Measurements from ENCODE around the gene SAP30BP.

Gene SAP30BP

DNA sequence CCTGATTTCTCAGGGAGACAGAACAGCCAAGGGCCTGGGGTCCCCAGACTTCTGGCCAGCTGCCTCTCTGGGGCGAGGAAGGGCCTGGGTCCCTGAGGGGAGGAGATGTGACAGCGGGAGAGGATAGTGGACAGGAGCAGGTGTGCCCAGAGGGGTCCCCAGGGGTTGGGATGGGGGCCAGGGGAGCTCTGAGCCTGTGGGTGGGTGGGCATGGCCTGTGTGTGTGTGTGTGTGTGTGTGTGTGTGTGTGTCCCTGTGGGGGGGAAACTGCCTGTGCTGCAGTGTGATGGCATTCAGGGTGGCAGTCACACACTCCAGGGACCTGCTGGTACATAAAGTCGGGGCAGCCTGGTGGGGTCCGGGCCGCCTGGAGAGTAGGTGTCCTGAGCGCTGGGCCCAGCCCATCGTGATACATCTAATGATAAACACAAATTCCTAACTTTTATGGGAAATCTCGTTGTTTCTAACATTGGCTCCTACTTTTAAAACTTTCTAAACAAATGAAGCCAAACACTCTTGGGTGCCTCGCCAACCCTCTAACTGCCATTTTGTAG, 55.5 kb downstream of the SAP30BP start:
- no peak for DNase-seq

DNA sequence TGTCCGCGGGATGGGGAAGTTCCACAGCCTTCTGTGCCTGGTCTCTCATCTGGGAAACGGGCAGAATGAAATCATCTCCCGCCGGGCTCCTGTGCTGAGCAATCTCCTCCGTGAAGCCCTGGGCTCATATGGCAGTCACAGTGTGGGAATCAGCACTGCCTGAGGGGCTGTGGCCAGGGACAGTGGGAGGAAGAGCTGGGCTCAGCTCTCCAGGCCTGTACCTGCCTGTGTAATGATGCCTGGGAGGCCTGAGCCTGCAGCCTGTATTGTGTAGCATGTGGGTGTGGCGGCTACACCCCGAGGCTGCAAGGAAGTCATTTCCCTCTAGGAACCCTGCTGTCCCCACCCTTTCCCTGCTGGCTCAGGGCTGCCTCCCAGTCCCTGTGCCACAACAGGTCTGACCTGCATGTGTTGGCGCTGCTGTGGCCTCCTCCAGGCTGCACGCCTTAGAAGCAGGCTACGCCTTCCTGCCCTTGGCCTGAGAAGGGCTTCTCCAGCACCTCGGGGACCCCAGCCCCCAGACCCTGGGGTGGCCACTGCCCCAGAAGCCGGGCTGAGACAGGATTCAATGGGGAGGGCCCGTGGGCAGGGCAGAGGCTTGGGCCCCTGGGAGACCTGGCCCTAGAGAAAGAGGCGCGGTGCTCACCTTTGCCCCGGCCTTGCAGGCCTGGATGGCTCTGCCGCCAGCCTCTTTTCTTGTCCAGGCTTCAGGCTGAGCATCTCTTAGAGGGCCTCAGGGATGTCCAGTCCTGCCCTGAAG, 56.2 kb downstream of the SAP30BP start:
- no peak for DNase-seq

DNA sequence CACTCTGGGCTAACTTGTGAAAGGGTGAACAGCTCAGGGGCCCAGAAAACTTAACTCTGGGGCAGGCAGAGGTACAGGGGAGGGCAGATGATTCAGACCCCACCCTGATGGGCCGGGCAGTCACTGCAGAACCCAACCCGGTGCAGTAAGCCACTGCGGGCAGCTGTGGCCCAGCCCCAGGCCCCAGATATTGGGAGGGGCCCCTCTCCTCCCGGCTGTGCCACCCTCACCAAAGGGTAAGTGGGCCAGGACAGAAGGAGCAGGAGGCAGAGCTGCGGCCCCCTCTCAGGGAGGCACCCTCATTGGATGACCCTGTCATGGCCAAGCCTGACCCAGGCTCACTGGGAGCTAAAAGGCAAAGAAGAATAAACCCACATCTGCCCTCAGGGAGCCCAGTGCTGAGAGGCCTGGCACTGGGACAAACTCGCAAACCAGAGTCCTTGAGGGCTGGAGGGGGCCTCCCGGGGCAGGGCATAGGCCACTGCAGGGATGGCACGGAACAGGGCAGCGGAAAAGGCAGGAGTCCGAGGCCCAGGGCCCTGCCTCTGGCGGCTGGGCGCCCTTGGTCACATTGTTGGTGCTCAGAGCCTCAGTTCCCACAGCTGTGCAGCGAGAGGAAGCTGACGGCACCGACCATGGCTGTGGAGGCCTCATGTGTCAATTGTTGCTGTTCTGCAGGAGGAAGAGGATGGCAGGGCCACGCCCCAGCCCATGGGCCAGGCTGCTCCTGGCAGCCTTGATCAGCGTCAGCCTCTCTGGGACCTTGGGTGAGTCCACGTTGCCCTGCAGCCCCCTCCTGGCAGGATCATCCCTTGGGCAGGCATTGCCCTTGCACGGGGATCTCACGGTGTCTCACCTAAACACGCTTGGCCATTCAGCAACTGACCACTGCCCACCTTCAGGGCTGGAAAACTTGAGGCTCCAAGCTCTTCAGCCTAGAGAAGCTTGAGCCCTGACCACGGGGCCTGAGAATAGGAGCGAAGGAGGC, 57.2 kb downstream of the SAP30BP start:
- no peak for DNase-seq

DNA sequence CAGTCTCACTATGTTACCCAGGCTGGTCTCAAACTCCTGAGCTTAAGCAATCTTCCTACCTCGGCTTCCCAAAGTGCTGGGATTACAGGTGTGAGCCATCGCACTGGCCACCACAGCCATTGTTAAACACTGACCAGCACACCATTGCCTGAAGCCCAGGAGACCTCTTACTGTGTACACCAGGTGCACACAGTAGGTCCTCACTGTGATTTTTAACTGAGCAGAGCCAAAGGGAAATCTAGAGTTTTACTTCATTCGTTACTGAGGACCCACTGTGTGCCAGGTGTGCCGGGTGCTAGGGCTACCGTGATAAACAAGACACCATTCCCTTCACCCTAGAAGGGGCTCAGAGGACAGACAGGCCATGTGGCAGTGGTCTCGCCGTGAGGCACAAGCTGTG, 58.4 kb downstream of the SAP30BP start:
- DNase-seq: no peak

DNA sequence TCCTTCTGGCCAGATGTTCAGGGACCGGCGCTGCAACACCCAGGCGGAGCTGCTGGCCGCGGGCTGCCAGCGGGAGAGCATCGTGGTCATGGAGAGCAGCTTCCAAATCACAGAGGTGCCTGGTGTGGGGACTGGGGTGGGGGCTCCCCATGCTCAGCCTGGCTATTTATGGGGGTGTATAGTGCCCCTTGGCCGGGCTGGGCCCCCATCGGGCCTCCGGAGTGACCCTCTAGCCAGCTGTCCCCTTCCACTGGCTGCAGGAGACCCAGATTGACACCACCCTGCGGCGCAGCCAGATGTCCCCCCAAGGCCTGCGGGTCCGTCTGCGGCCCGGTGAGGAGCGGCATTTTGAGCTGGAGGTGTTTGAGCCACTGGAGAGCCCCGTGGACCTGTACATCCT, 60.3 kb downstream of the SAP30BP start:
- no peak for DNase-seq

DNA sequence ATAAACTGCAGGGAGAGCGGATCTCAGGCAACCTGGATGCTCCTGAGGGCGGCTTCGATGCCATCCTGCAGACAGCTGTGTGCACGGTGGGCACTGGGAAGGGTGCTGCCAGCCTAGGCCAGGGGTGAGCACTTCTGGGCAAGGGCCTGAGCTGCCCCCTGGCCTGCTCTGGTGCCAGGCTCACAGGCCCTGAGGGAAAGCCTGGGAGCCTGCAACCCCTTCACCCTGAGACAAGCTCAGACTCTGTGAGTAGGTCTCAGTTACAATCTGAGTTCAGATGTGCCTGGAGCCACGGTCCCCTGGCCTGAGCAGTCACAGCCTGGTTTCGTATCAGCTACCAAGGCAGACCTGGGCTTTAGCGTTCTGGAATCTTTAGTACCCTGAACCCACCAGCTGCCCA, 62.2 kb downstream of the SAP30BP start:
- DNase-seq: no peak

DNA sequence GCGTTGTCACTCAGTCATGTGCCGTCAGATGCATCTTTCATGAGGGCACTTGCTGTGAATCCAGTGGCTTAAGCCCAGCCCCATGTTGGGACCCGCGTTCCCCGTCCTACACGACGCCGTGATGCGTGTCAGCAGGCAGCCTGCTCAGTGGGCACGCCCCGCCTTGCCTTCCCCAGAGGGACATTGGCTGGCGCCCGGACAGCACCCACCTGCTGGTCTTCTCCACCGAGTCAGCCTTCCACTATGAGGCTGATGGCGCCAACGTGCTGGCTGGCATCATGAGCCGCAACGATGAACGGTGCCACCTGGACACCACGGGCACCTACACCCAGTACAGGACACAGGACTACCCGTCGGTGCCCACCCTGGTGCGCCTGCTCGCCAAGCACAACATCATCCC, 62.9 kb downstream of the SAP30BP start:
- no peak for DNase-seq

DNA sequence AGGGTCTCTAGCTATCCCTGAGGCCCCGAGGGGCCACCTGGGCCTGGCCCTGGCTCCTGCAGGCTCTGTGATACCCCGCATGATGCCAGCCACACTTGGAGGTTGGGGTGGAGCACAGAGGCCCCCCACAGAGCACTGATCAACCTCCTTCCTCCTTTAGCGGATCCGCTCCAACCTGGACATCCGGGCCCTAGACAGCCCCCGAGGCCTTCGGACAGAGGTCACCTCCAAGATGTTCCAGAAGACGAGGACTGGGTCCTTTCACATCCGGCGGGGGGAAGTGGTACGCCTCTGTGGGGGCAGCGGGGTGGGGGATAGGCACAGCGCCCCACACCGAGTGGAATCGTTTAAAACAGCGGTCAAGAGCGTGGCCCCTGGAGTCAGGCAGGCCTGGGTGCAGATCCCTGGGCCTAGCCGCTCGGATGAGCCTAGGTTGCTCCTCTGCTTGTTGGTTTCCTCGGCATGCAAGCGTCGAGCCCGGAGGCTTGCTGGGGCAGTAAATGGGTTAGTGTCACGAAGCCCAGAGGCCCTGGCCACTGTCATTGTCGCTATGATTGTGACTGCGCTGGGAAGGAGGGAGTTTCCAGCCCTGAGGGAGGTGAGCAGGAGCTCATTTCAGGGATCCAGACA, 64.1 kb downstream of the SAP30BP start:
- DNase-seq: no peak

DNA sequence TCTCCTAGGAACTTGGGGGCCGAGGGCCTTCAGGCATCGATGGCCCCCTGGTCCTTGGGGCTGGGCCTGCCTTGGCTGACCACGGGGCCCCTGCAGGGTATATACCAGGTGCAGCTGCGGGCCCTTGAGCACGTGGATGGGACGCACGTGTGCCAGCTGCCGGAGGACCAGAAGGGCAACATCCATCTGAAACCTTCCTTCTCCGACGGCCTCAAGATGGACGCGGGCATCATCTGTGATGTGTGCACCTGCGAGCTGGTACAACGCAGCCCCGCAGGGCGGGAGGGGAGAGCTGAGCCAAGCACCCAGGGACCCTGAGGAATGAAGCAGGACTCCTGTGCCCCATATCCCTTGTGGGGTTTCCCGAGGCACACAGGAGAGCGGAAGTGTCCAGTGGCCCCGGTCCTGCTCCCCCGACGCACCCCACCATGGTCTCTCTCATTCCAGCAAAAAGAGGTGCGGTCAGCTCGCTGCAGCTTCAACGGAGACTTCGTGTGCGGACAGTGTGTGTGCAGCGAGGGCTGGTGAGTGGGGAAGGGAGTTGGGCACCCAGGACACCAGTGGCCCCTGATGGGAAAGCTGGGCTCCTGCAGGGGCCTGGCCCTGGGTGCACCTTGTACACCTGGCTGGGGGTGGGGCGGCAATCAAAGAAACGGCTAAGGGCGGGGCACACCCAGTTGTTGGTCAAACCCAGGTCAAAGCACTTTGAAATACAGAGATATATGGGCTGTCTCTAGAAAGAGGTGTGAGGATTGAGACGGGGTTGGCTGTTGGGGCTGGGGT, 64.8 kb downstream of the SAP30BP start:
- DNase-seq: no peak

DNA sequence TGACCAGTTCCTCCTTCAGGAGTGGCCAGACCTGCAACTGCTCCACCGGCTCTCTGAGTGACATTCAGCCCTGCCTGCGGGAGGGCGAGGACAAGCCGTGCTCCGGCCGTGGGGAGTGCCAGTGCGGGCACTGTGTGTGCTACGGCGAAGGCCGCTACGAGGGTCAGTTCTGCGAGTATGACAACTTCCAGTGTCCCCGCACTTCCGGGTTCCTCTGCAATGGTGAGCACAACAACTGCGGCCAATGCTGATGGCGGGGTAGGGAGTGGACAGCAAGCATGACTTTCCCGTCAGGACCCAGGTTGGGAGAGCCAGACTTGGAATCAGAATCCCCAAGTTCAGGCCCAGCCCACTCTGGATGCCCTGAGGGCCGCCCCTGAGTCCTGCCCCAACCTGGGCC, 66.3 kb downstream of the SAP30BP start:
- DNase-seq: no peak

DNA sequence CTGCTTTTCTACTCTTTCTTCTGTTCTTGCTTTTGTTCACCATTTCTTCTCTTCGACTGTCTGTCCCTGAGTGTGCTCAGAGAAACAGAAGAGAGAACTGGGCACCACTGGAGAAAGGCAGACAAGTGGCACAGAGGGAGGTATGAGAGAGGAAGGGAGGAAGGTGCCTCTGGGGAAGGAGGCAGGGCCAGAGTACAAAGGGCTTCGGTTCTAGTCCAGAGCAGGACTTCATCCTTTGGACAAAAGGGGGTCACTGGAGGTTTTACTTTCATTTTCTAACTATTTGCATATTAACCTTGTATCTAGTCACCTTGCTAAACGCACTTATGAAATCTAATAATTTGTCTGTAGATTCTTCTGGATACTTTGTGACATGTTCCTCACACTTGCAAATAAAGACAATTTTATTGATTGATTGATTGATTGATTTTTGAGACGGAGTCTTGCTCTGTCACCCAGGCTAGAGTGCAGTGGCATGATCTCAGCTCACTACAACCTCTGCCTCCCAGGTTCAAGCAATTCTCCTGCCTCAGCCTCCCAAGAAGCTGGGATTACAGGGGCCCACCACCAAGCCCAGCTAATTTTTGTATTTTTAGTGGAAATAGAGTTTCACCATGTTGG, 67.6 kb downstream of the SAP30BP start:
- DNase-seq: no peak

DNA sequence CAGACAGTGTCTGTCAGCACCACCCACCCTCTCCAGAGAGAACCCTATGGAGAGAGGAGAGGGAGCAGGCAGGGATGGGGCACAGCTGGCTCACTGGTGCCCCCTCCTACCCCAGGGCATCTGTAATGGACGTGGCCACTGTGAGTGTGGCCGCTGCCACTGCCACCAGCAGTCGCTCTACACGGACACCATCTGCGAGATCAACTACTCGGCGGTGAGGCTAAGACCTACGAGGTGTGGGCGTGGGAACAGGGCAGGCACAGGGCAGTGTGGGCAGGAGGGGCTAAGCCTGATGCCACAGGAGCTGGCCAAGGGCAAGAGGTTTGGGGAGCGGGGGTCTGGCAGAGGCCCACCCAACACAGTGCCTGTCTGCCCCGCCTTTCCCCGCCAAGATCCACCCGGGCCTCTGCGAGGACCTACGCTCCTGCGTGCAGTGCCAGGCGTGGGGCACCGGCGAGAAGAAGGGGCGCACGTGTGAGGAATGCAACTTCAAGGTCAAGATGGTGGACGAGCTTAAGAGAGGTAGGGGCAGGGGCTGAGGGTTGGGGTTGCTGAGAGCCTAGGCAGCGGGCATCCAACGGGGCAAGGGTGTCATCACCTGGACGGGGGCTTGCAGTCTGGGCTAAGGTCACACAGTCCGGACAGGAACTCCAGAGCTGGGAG, 69.2 kb downstream of the SAP30BP start:
- DNase-seq: no peak

DNA sequence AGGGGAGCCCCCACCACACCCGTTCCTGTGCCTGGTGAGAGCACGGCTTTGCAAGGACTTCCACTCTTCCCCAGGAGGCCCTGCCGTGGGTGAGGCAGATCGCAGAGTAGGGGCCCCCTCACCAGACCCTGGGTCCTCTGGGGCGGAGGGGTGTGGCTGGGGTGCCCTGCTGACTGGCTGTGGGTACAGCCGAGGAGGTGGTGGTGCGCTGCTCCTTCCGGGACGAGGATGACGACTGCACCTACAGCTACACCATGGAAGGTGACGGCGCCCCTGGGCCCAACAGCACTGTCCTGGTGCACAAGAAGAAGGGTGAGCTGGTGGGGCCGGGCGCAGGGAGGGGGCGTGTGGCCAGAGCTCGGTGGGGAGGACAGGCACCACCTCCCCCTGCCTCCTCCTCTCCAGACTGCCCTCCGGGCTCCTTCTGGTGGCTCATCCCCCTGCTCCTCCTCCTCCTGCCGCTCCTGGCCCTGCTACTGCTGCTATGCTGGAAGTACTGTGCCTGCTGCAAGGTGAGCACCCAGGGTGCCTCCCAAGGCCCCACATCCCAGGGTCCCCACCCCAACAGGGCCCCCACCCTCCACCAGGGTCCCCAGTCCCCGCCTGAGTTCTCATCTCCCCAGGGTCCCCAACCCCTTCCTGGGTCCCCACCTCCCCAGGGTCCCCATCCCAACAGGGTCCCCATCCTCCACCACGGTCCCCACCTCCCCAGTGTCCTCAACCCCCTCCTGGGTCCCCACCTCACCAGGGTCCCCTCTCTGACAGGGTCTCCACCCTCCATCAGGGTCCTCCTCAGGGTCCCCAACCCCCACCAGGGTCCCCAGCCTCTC, 70.2 kb downstream of the SAP30BP start:
- DNase-seq: no peak

DNA sequence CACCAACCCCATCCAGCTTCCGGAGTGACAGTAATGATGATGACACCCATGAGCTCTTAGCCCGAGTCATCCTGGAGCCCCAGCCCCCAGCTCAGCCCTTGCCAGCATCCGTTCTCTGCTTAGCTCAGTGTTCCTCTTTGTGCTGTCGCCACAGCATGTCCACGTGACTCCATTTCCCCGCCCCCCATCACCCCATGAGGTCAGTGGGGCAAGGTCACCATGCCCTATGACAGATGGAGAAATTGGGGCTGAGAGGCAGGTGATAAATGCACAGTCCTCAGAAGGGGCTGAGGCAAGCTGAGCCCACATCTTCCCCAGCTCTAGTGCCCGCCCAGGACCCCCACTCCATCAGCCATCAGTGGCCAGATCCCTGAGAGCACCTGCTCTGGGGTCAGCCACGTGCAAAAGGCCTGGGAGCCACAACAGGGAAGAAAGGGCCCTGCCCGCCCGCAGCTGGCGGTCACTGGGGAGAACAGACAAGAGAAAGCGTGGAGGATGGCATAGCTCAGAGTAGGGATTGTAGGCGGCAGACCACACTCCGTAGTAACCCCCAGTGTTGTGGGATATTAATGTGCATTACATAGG, 71.2 kb downstream of the SAP30BP start:
- DNase-seq: no peak

DNA sequence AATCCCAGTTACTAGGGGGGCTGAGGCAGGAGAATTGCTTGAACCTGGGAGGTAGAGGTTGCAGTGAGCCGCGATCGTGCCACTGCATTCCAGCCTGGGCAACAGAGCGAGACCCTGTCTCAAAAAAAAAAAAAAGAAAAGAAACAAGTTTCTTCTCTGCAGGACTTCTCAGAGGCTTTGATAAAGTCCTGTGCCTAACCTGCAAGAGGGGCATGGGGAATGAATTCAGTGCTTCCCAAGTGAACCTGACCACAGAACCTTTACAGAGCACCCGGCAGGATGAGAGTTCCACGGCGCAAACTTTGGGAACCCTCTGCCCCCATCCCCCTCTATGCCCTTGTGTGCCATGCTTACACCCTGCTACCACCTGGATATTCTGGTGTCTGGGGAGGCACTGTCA, 72.0 kb downstream of the SAP30BP start:
- no peak for DNase-seq

DNA sequence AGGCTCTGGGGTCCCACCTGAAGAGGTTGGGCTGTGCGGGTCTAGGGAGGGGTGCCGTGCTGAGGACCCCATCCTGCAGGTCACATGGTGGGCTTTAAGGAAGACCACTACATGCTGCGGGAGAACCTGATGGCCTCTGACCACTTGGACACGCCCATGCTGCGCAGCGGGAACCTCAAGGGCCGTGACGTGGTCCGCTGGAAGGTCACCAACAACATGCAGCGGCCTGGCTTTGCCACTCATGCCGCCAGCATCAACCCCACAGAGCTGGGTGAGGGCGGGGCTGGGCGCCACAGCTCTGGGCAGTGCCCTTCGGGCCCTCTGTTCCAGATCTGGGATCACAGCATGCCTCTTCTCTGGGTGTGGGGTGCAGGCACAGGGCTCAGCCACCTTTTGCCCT, 72.7 kb downstream of the SAP30BP start:
- DNase-seq: no peak

DNA sequence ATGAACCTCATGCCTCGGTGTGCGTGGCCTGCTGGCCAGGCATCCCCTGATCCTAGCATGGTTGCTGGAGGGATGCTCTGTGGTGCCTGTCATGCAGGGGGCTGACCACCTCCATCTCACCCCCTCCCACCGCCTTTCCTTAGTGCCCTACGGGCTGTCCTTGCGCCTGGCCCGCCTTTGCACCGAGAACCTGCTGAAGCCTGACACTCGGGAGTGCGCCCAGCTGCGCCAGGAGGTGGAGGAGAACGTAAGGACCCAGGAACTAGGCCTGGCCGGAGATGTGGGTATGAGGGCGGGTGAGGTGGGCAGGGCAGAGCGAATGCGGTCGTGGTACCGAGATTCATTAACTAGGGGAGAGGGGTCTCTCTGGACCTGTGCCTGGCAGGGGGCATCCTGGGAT, 73.1 kb downstream of the SAP30BP start:
- DNase-seq: no peak

DNA sequence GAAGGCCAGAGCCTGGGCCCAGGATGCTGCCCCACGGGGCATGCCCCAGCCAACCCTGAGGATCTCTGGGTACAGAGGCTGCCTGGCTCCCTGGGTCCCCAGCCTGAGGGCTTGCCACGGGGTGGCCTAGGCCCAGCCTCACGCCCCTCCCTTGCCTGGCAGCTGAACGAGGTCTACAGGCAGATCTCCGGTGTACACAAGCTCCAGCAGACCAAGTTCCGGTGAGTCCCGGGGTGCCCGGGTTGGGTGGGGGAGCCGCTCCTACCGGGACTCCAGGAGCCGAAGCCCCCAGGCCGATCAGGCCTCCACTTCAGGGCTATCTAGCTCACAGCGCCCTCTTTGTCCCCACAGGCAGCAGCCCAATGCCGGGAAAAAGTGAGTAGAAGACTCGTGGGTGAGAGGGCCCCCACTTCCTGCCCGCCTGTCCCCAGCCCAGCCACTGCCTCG, 73.5 kb downstream of the SAP30BP start:
- DNase-seq: no peak

DNA sequence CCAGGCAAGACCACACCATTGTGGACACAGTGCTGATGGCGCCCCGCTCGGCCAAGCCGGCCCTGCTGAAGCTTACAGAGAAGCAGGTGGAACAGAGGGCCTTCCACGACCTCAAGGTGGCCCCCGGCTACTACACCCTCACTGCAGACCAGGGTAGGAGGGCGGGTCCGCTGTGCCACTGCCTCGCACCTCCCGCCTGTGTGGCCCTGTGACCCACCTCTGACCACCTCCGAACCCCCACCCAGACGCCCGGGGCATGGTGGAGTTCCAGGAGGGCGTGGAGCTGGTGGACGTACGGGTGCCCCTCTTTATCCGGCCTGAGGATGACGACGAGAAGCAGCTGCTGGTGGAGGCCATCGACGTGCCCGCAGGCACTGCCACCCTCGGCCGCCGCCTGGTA, 75.2 kb downstream of the SAP30BP start:
- no peak for DNase-seq

DNA sequence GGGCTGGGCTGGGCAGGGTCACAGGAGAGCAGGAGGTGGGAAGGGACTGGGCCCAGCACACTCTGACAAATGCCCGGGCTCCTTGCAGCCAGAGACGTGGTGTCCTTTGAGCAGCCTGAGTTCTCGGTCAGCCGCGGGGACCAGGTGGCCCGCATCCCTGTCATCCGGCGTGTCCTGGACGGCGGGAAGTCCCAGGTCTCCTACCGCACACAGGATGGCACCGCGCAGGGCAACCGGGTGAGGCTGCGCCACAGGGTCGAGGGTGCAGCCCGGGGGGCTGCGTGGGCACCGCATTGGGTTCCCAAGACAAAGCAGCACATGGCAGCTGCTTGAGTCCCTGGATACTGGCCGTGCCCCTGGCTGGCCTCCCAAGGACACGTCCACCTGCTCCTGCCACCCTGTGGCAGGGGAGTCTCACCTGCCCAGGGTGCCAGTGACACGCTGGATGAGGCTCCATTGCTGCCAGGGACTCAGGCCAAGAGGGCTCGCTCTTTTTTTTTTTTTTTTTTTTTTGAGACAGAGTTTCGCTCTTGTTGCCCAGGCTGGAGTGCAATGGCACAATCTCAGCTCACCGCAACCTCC, 76.6 kb downstream of the SAP30BP start:
- DNase-seq: no peak

Data from CD4-positive, alpha-beta T cell treated with Interleukin-17A for 1 hour (primary cell).